ENCODE data around the gene NDE1.

GRCh38 chr16:15768201-15768600, 118.2 kb downstream of the NDE1 start:
- TF ChIP-seq TAF1 (conservative IDR thresholded peaks at IDR 0.05) (no peak), REST (IDR thresholded peaks at IDR 0.05) (no peak), CTCF (IDR thresholded peaks at IDR 0.05; ENCODE audit: low read depth, low read length, missing input control) (no peak), RAD21 (IDR thresholded peaks at IDR 0.05) (no peak), HNF4G (IDR thresholded peaks at IDR 0.05) (no peak), YY1 (IDR thresholded peaks at IDR 0.05) (no peak), SP1 (IDR thresholded peaks at IDR 0.05) (no peak), MAX (IDR thresholded peaks at IDR 0.05) (no peak), EGR1 (IDR thresholded peaks at IDR 0.05; ENCODE audit: low read depth in 2 of 2) (no peak)

All from liver (tissue), 3 donors.